ENCODE results near the gene GJA3. TPM values are rescaled to one million over a fixed set of nuclear protein-coding genes. Genes with fewer than 3 reads are reported as not detected.

GJA3 gene
- total RNA-seq, 1 donor from 2014 or later = 0.59 TPM

- H3K27me3 Mint-ChIP-seq (ENCODE audit: low read depth, unreplicated experiment) = peaks cover 18% of the 10 kb centered on the region
- FAIRE-seq = peak; percentile 76
- H3K9me3 Mint-ChIP-seq (ENCODE audit: unreplicated experiment) = no peaks in the 10 kb centered on the region
- peak overlapping the region; percentile 46 for H3K4me3 ChIP-seq (ENCODE audit: insufficient read depth, low read depth, low read length)
- peak overlapping the region; percentile 80 for H3K4me2 ChIP-seq (ENCODE audit: low read length)
- DNase-seq (ENCODE audit: low read depth) = peak; percentile 91
- H3K27ac ChIP-seq (ENCODE audit: low read depth, low read length) = peak overlapping the region; percentile 16
- H3K27me3 ChIP-seq (ENCODE audit: insufficient read depth, low read length) = peaks cover 15% of the 10 kb centered on the region
- H3K27ac Mint-ChIP-seq (ENCODE audit: unreplicated experiment) = no peak overlapping the region
- no peaks in the 10 kb centered on the region for H4K20me1 ChIP-seq (ENCODE audit: insufficient read depth, low read length)
- no peaks in the 10 kb centered on the region for H3K36me3 ChIP-seq (ENCODE audit: insufficient read depth, low read length)
- H2AFZ ChIP-seq (ENCODE audit: low read depth, low read length) = peak overlapping the region; percentile 72
- peak overlapping the region; percentile 45 for H3K9ac ChIP-seq (ENCODE audit: low read length)
- H3K79me2 ChIP-seq (ENCODE audit: insufficient read depth, low read length) = no peaks in the 10 kb centered on the region
- no peak for TF ChIP-seq EZH2 (IDR thresholded peaks at IDR 0.05; ENCODE audit: insufficient read depth, low read length)
- TF ChIP-seq CTCF (IDR thresholded peaks at IDR 0.05; ENCODE audit: insufficient read depth, low read depth, low read length) = no peak
- H3K36me3 Mint-ChIP-seq (ENCODE audit: low read depth, unreplicated experiment) = no peaks in the 10 kb centered on the region
- H3K4me3 Mint-ChIP-seq (ENCODE audit: unreplicated experiment) = no peak overlapping the region
- no peaks in the 10 kb centered on the region for H3K9me3 ChIP-seq (ENCODE audit: insufficient read depth, low read depth, low read length)
- H3K4me1 ChIP-seq (ENCODE audit: insufficient read depth, low read length) = peaks cover 13% of the 10 kb centered on the region
- H3K4me1 Mint-ChIP-seq (ENCODE audit: low read depth, unreplicated experiment) = peaks cover 16% of the 10 kb centered on the region
Measured at GRCh38 chr13:20174656-20175405, 14.0 kb upstream of the GJA3 start.

- Histone ChIP-seq H4K20me1 (ENCODE audit: insufficient read depth, low read length) (no peaks in the 10 kb centered on the region), H3K9me3 (ENCODE audit: insufficient read depth, low read depth, low read length) (no peaks in the 10 kb centered on the region), H3K27me3 (ENCODE audit: insufficient read depth, low read length) (peaks cover 4% of the 10 kb centered on the region), H3K9ac (ENCODE audit: low read length) (no peak overlapping the region), H3K79me2 (ENCODE audit: insufficient read depth, low read length) (no peaks in the 10 kb centered on the region), H3K27ac (ENCODE audit: low read depth, low read length) (no peak overlapping the region), H3K36me3 (ENCODE audit: insufficient read depth, low read length) (no peaks in the 10 kb centered on the region), H2AFZ (ENCODE audit: low read depth, low read length) (no peak overlapping the region), H3K4me3 (ENCODE audit: insufficient read depth, low read depth, low read length) (no peak overlapping the region), H3K4me1 (ENCODE audit: insufficient read depth, low read length) (peaks cover 13% of the 10 kb centered on the region), H3K4me2 (ENCODE audit: low read length) (no peak overlapping the region)
- Mint-ChIP-seq H3K27ac (ENCODE audit: unreplicated experiment) (no peak overlapping the region), H3K4me3 (ENCODE audit: unreplicated experiment) (no peak overlapping the region), H3K4me1 (ENCODE audit: low read depth, unreplicated experiment) (peaks cover 16% of the 10 kb centered on the region), H3K36me3 (ENCODE audit: low read depth, unreplicated experiment) (peaks cover 1% of the 10 kb centered on the region), H3K27me3 (ENCODE audit: low read depth, unreplicated experiment) (peaks cover 25% of the 10 kb centered on the region), H3K9me3 (ENCODE audit: unreplicated experiment) (no peaks in the 10 kb centered on the region)
- DNase-seq (ENCODE audit: low read depth) = no peak
- FAIRE-seq = no peak
- no peak for TF ChIP-seq CTCF (IDR thresholded peaks at IDR 0.05; ENCODE audit: insufficient read depth, low read depth, low read length)
- no peak for TF ChIP-seq EZH2 (IDR thresholded peaks at IDR 0.05; ENCODE audit: insufficient read depth, low read length)
Measured at GRCh38 chr13:20173116-20173746, 12.4 kb upstream of the GJA3 start.

GRCh38 chr13:20171364-20171763, 10.5 kb upstream of the GJA3 start:
- Histone ChIP-seq H3K4me3 (ENCODE audit: insufficient read depth, low read depth, low read length) (no peak overlapping the region), H2AFZ (ENCODE audit: low read depth, low read length) (no peak overlapping the region), H3K27me3 (ENCODE audit: insufficient read depth, low read length) (peaks cover 5% of the 10 kb centered on the region), H3K36me3 (ENCODE audit: insufficient read depth, low read length) (no peaks in the 10 kb centered on the region), H3K4me1 (ENCODE audit: insufficient read depth, low read length) (peaks cover 13% of the 10 kb centered on the region), H3K9ac (ENCODE audit: low read length) (no peak overlapping the region), H3K79me2 (ENCODE audit: insufficient read depth, low read length) (no peaks in the 10 kb centered on the region), H3K4me2 (ENCODE audit: low read length) (no peak overlapping the region), H3K27ac (ENCODE audit: low read depth, low read length) (no peak overlapping the region), H3K9me3 (ENCODE audit: insufficient read depth, low read depth, low read length) (no peaks in the 10 kb centered on the region), H4K20me1 (ENCODE audit: insufficient read depth, low read length) (no peaks in the 10 kb centered on the region)
- peaks cover 1% of the 10 kb centered on the region for H3K36me3 Mint-ChIP-seq (ENCODE audit: low read depth, unreplicated experiment)
- DNase-seq (ENCODE audit: low read depth) (peak; percentile 47), FAIRE-seq (no peak)
- H3K4me3 Mint-ChIP-seq (ENCODE audit: unreplicated experiment) = no peak overlapping the region
- no peaks in the 10 kb centered on the region for H3K9me3 Mint-ChIP-seq (ENCODE audit: unreplicated experiment)
- peaks cover 41% of the 10 kb centered on the region for H3K27me3 Mint-ChIP-seq (ENCODE audit: low read depth, unreplicated experiment)
- H3K27ac Mint-ChIP-seq (ENCODE audit: unreplicated experiment) = no peak overlapping the region
- H3K4me1 Mint-ChIP-seq (ENCODE audit: low read depth, unreplicated experiment) = peaks cover 12% of the 10 kb centered on the region
- TF ChIP-seq EZH2 (IDR thresholded peaks at IDR 0.05; ENCODE audit: insufficient read depth, low read length) (no peak), CTCF (IDR thresholded peaks at IDR 0.05; ENCODE audit: insufficient read depth, low read depth, low read length) (no peak)

All from astrocyte (in vitro differentiated cells and primary cell).